Activated T-cell treated with anti-CD3 and anti-CD28 coated beads, Interleukin-2, amount 50 U/mL, for 1 hour (primary cell): ENCODE data around the gene ZNF182.
"Not testable (repeated sequence)": the region's sequence is repeated elsewhere in the genome, so short reads cannot be mapped to it uniquely, and the experiment has no call there.

Source experiments
- DNase-seq: peaks from one replicate; pipeline ENCODE4 v3.0.0-alpha.2; 2020

The ZNF182 gene

GRCh38 chrX:47992669-47993068 lies 11.1 kb downstream of the ZNF182 start:
- DNase-seq: no peak

- DNase-seq: no peak
These were observed 11.8 kb downstream of the ZNF182 start for GRCh38 chrX:47992095-47992380.

GRCh38 chrX:47991263-47992094 lies 12.3 kb downstream of the ZNF182 start:
- no peak for DNase-seq

GRCh38 chrX:47976254-47977151 lies 27.3 kb downstream of the ZNF182 start:
- DNase-seq: no peak

- no peak for DNase-seq
These were observed 30.6 kb downstream of the ZNF182 start for GRCh38 chrX:47973235-47973634.

GRCh38 chrX:47965526-47965925 lies 38.3 kb downstream of the ZNF182 start:
- not testable (repeated sequence) for DNase-seq

- DNase-seq: not testable (repeated sequence)
These were observed 42.0 kb downstream of the ZNF182 start for GRCh38 chrX:47961830-47962229.

- DNase-seq: no peak
These were observed 43.4 kb downstream of the ZNF182 start for GRCh38 chrX:47960406-47960805.

- DNase-seq: no peak
These were observed 44.9 kb downstream of the ZNF182 start for GRCh38 chrX:47958761-47959342.

- DNase-seq: not testable (repeated sequence)
These were observed 45.6 kb downstream of the ZNF182 start for GRCh38 chrX:47958206-47958605.

GRCh38 chrX:47956016-47956415 lies 47.8 kb downstream of the ZNF182 start:
- DNase-seq: no peak

- not testable (repeated sequence) for DNase-seq
These were observed 48.5 kb downstream of the ZNF182 start for GRCh38 chrX:47955295-47955694.

- DNase-seq: no peak
These were observed 62.4 kb downstream of the ZNF182 start for GRCh38 chrX:47941423-47941822.

GRCh38 chrX:47940448-47940847 lies 63.3 kb downstream of the ZNF182 start:
- DNase-seq: no peak

GRCh38 chrX:47936940-47937317 lies 66.9 kb downstream of the ZNF182 start:
- no peak for DNase-seq

GRCh38 chrX:47936224-47936939 lies 67.4 kb downstream of the ZNF182 start:
- no peak for DNase-seq

- no peak for DNase-seq
These were observed 69.8 kb downstream of the ZNF182 start for GRCh38 chrX:47933946-47934345.

- not testable (repeated sequence) for DNase-seq
These were observed 71.8 kb downstream of the ZNF182 start for GRCh38 chrX:47931970-47932369.

- DNase-seq: no peak
These were observed 76.6 kb downstream of the ZNF182 start for GRCh38 chrX:47927212-47927611.
